DND-41 (cell line): ENCODE measurements around the gene TMEM131L.

ENCODE experiments used
- ATAC-seq: fragments of 200-7000 bp; cut with Tn5 transposase; 3 replicates; pipeline ENCODE4 v1.9.1; 2021; ENCODE audit warnings: low read depth; ENCODE audit not compliant: insufficient read depth
- DNase-seq: peaks from one replicate; pipeline ENCODE4 v3.0.0-alpha.2; 2020
- H2AFZ ChIP-seq: 2 replicates; pipeline ENCODE4 v1.6.0; 2012; ENCODE audit warnings: low read depth, low read length
- H3K27ac ChIP-seq: 2 replicates; pipeline ENCODE4 v1.5.1; 2012; ENCODE audit warnings: low read length, inconsistent platforms
- H3K27me3 ChIP-seq: fragments of 200-600 bp; sonication (generic); 2 replicates; pipeline ENCODE4 v1.6.0; 2012; ENCODE audit warnings: low read length, mild to moderate bottlenecking, inconsistent platforms; ENCODE audit not compliant: insufficient read depth, poor library complexity
- H3K36me3 ChIP-seq: 2 replicates; pipeline ENCODE4 v1.5.1; 2012; ENCODE audit warnings: low read length, inconsistent platforms; ENCODE audit not compliant: insufficient read depth
- H3K4me1 ChIP-seq: 2 replicates; pipeline ENCODE4 v1.5.1; 2012; ENCODE audit warnings: mild to moderate bottlenecking, low read length; ENCODE audit not compliant: insufficient read depth
- H3K4me2 ChIP-seq: 2 replicates; pipeline ENCODE4 v1.6.0; 2012; ENCODE audit warnings: mild to moderate bottlenecking, moderate library complexity, low read length, inconsistent platforms; ENCODE audit not compliant: insufficient read depth
- H3K4me3 ChIP-seq, 2 experiments: fragments of 200-600 bp in 1 of 2; shearing (Covaris generic) in 1 of 2; 2 replicates each; pipeline ENCODE4 v1.5.1; 2012 to 2016; ENCODE audit warnings: inconsistent platforms in 2 of 2, low read length in 2 of 2, mild to moderate bottlenecking in 2 of 2, low read depth in 1 of 2, moderate library complexity in 1 of 2
- H3K79me2 ChIP-seq: 2 replicates; pipeline ENCODE4 v1.6.0; 2012; ENCODE audit warnings: low read length, inconsistent platforms; ENCODE audit not compliant: insufficient read depth
- H3K9ac ChIP-seq: 2 replicates; pipeline ENCODE4 v1.6.0; 2012; ENCODE audit warnings: low read depth, mild to moderate bottlenecking, inconsistent platforms, low read length, moderate library complexity
- H3K9me3 ChIP-seq: 2 replicates; pipeline ENCODE4 v1.5.1; 2012; ENCODE audit warnings: low read length, moderate library complexity, mild to moderate bottlenecking, inconsistent platforms; ENCODE audit not compliant: insufficient read depth, severe bottlenecking
- H4K20me1 ChIP-seq: 2 replicates; pipeline ENCODE4 v1.6.0; 2012; ENCODE audit warnings: low read length; ENCODE audit not compliant: insufficient read depth
- CTCF ChIP-seq: IDR thresholded peaks from 2 replicates; pipeline ENCODE4 v1.5.1; 2012; ENCODE audit warnings: borderline replicate concordance, low read length, moderate library complexity, mild to moderate bottlenecking; ENCODE audit not compliant: poor library complexity, severe bottlenecking; ENCODE audit errors: extremely low read depth
- EZH2 ChIP-seq: IDR thresholded peaks from 3 replicates; pipeline ENCODE4 v1.6.1; 2012; ENCODE audit warnings: borderline replicate concordance, low read depth, mild to moderate bottlenecking, moderate library complexity, low read length, inconsistent platforms; ENCODE audit not compliant: severe bottlenecking

The TMEM131L gene

GRCh38 chr4:153577053-153577452 lies 110.9 kb downstream of the TMEM131L start:
- no peak overlapping the region for H2AFZ ChIP-seq
- TF ChIP-seq CTCF (no peak), EZH2 (no peak)
- no peak overlapping the region for H3K9ac ChIP-seq
- H3K4me3 ChIP-seq: no peak overlapping the region
- peaks cover 91% of the 10 kb centered on the region for H3K36me3 ChIP-seq
- peaks cover 56% of the 10 kb centered on the region for H4K20me1 ChIP-seq
- H3K4me2 ChIP-seq: no peak overlapping the region
- no peaks in the 10 kb centered on the region for H3K9me3 ChIP-seq
- ATAC-seq (no peak), DNase-seq (no peak)
- peak overlapping the region; percentile 60 for H3K27ac ChIP-seq
- peaks cover 94% of the 10 kb centered on the region for H3K79me2 ChIP-seq
- H3K27me3 ChIP-seq: no peaks in the 10 kb centered on the region
- H3K4me1 ChIP-seq: peaks cover 32% of the 10 kb centered on the region

GRCh38 chr4:153579410-153579809 lies 113.2 kb downstream of the TMEM131L start:
- Histone ChIP-seq H3K4me3 (no peak overlapping the region), H2AFZ (no peak overlapping the region), H3K27me3 (no peaks in the 10 kb centered on the region), H3K9ac (no peak overlapping the region), H3K4me2 (no peak overlapping the region), H3K36me3 (peaks cover 91% of the 10 kb centered on the region), H3K27ac (no peak overlapping the region), H3K4me1 (peaks cover 12% of the 10 kb centered on the region), H3K9me3 (no peaks in the 10 kb centered on the region), H4K20me1 (peaks cover 41% of the 10 kb centered on the region), H3K79me2 (peaks cover 95% of the 10 kb centered on the region)
- no peak for DNase-seq
- no peak for ATAC-seq
- TF ChIP-seq CTCF (no peak), EZH2 (no peak)

GRCh38 chr4:153579872-153580271 lies 113.7 kb downstream of the TMEM131L start:
- Histone ChIP-seq H3K9me3 (no peaks in the 10 kb centered on the region), H4K20me1 (peaks cover 40% of the 10 kb centered on the region), H3K9ac (no peak overlapping the region), H3K4me3 (no peak overlapping the region), H3K27me3 (no peaks in the 10 kb centered on the region), H3K27ac (no peak overlapping the region), H3K4me2 (no peak overlapping the region), H3K4me1 (peaks cover 8% of the 10 kb centered on the region; the same call in 1 of the 2 replicates), H3K36me3 (peaks cover 91% of the 10 kb centered on the region), H3K79me2 (peaks cover 94% of the 10 kb centered on the region), H2AFZ (no peak overlapping the region)
- TF ChIP-seq EZH2 (no peak), CTCF (no peak)
- ATAC-seq (no peak), DNase-seq (no peak)
